WTC11 (cell line): ENCODE measurements around the gene OR5AU1. TPM values are rescaled to one million over a fixed set of nuclear protein-coding genes. Genes with fewer than 3 reads are reported as not detected.

Source experiments
- ATAC-seq: fragments of 200-7000 bp; cut with Tn5 transposase; 2 replicates; pipeline ENCODE4 v1.10.0; 2021; ENCODE audit warnings: mild to moderate bottlenecking, moderate library complexity
- CTCF ChIA-PET: fragments of 300-600 bp; sonication (Branson Sonifier 250); formaldehyde crosslinking; loops from one replicate; lab custom pipeline; 2021; ENCODE audit warnings: antibody characterized with exemption; lab: Charles Lee
- POLR2A ChIA-PET: fragments of 350-600 bp; sonication (Branson Sonifier 250); formaldehyde crosslinking; loops from one replicate; lab custom pipeline; 2021; ENCODE audit warnings: antibody characterized with exemption; lab: Charles Lee
- DNase-seq: peaks from one replicate; pipeline ENCODE4 v3.0.0; 2021; ENCODE audit warnings: low spot score
- H3K27ac Mint-ChIP-seq: 2 replicates; pipeline ENCODE4 v1.8.0; 2021; ENCODE audit warnings: mixed read lengths
- H3K27me3 Mint-ChIP-seq: 2 replicates; pipeline ENCODE4 v1.8.0; 2021; ENCODE audit warnings: low read depth, mild to moderate bottlenecking, moderate library complexity, mixed read lengths
- H3K36me3 Mint-ChIP-seq: 2 replicates; pipeline ENCODE4 v1.8.0; 2021; ENCODE audit warnings: mixed read lengths
- H3K4me1 Mint-ChIP-seq: 2 replicates; pipeline ENCODE4 v1.8.0; 2022; ENCODE audit warnings: mixed read lengths
- H3K4me3 Mint-ChIP-seq: 2 replicates; pipeline ENCODE4 v1.8.0; 2021; ENCODE audit warnings: mild to moderate bottlenecking, moderate library complexity, mixed read lengths
- H3K9me3 Mint-ChIP-seq: 2 replicates; pipeline ENCODE4 v1.8.0; 2021; ENCODE audit warnings: mixed read lengths
- ATF1 ChIP-seq: sonication (generic); formaldehyde crosslinking; IDR thresholded peaks from 2 replicates; pipeline ENCODE4 v1.8.1; 2023; ENCODE audit warnings: mild to moderate bottlenecking, moderate library complexity, missing genetic modification reagents
- CBFB ChIP-seq: sonication (generic); formaldehyde crosslinking; IDR thresholded peaks from 2 replicates; pipeline ENCODE4 v1.8.1; 2022; ENCODE audit warnings: mild to moderate bottlenecking, low read depth, missing genetic modification reagents
- CREM ChIP-seq: sonication (generic); formaldehyde crosslinking; IDR thresholded peaks from 2 replicates; pipeline ENCODE4 v1.8.1; 2022; ENCODE audit warnings: mild to moderate bottlenecking, missing genetic modification reagents, moderate library complexity
- ELF4 ChIP-seq: sonication (generic); formaldehyde crosslinking; IDR thresholded peaks from 2 replicates; pipeline ENCODE4 v1.8.1; 2022; ENCODE audit warnings: low read depth, mild to moderate bottlenecking, moderate library complexity, missing genetic modification reagents
- EMX1 ChIP-seq: fragments of 250-450 bp; sonication (Bioruptor Pico); IDR thresholded peaks from 2 replicates; pipeline ENCODE4 v1.8.0; 2021; ENCODE audit warnings: mild to moderate bottlenecking
- FOXJ3 ChIP-seq: sonication (generic); formaldehyde crosslinking; IDR thresholded peaks from 2 replicates; pipeline ENCODE4 v1.9.0; 2021; ENCODE audit warnings: missing genetic modification reagents, mild to moderate bottlenecking, borderline replicate concordance
- FOXP1 ChIP-seq: sonication (generic); formaldehyde crosslinking; IDR thresholded peaks from 2 replicates; pipeline ENCODE4 v1.8.0; 2022; ENCODE audit warnings: missing genetic modification reagents, mild to moderate bottlenecking, moderate library complexity, borderline replicate concordance
- JUN ChIP-seq: sonication (generic); formaldehyde crosslinking; IDR thresholded peaks from 2 replicates; pipeline ENCODE4 v1.8.0; 2023; ENCODE audit warnings: mild to moderate bottlenecking, missing genetic modification reagents
- NFE2L1 ChIP-seq: sonication (generic); formaldehyde crosslinking; IDR thresholded peaks from 2 replicates; pipeline ENCODE4 v1.8.1; 2023; ENCODE audit warnings: missing genetic modification reagents
- NFYB ChIP-seq: sonication (generic); formaldehyde crosslinking; conservative IDR thresholded peaks from 2 replicates; pipeline ENCODE4 v1.8.0; 2022; ENCODE audit warnings: low read depth, missing genetic modification reagents
- RELA ChIP-seq: sonication (generic); formaldehyde crosslinking; IDR thresholded peaks from 2 replicates; pipeline ENCODE4 v1.8.1; 2022; ENCODE audit warnings: missing genetic modification reagents, mild to moderate bottlenecking, borderline replicate concordance
- RORB ChIP-seq: fragments of 250-450 bp; sonication (Bioruptor Pico); IDR thresholded peaks from 2 replicates; pipeline ENCODE4 v1.9.0; 2021; ENCODE audit warnings: mild to moderate bottlenecking
- SMAD3 ChIP-seq: sonication (generic); formaldehyde crosslinking; IDR thresholded peaks from 2 replicates; pipeline ENCODE4 v1.8.0; 2022; ENCODE audit warnings: missing genetic modification reagents, mild to moderate bottlenecking, borderline replicate concordance
- TCF7 ChIP-seq: sonication (generic); formaldehyde crosslinking; IDR thresholded peaks from 2 replicates; pipeline ENCODE4 v1.8.0; 2022; ENCODE audit warnings: mild to moderate bottlenecking, low read depth, missing genetic modification reagents, moderate library complexity
- TEAD1 ChIP-seq: sonication (generic); formaldehyde crosslinking; IDR thresholded peaks from 2 replicates; pipeline ENCODE4 v1.8.0; 2022; ENCODE audit warnings: mild to moderate bottlenecking, missing genetic modification reagents
- ZNF121 ChIP-seq: sonication (generic); formaldehyde crosslinking; IDR thresholded peaks from 2 replicates; pipeline ENCODE4 v1.8.0; 2023; ENCODE audit warnings: missing genetic modification reagents
- ZNF416 ChIP-seq: fragments of 250-450 bp; sonication (Bioruptor Pico); IDR thresholded peaks from 2 replicates; pipeline ENCODE4 v1.9.0; 2021; ENCODE audit warnings: mild to moderate bottlenecking, inconsistent platforms
- ZNF423 ChIP-seq: fragments of 250-450 bp; sonication (Bioruptor Pico); IDR thresholded peaks from 2 replicates; pipeline ENCODE4 v2.1.2; 2022; ENCODE audit warnings: mild to moderate bottlenecking, moderate library complexity
- total RNA-seq: library from RNA; stranded (reverse); gene quantifications from 3 replicates; pipeline ENCODE4 v1.2.3, GENCODE V29; 2021
- TF ChIP-seq, protein P1 (sequence below): sonication (generic); formaldehyde crosslinking; IDR thresholded peaks from 2 replicates; pipeline ENCODE4 v1.8.0; 2022; ENCODE audit warnings: mild to moderate bottlenecking, missing genetic modification reagents
- TF ChIP-seq, protein P2 (sequence below): sonication (generic); formaldehyde crosslinking; IDR thresholded peaks from 2 replicates; pipeline ENCODE4 v1.8.1; 2022; ENCODE audit warnings: low read depth, missing genetic modification reagents, borderline replicate concordance
- TF ChIP-seq, protein P3 (sequence below): sonication (generic); formaldehyde crosslinking; IDR thresholded peaks from 2 replicates; pipeline ENCODE4 v1.8.0; 2023; ENCODE audit warnings: mild to moderate bottlenecking, missing genetic modification reagents
- TF ChIP-seq, protein P4 (sequence below): sonication (generic); formaldehyde crosslinking; IDR thresholded peaks from 2 replicates; pipeline ENCODE4 v1.8.1; 2022; ENCODE audit warnings: mild to moderate bottlenecking, missing genetic modification reagents, moderate library complexity, borderline replicate concordance
- TF ChIP-seq, protein P5 (sequence below): sonication (generic); formaldehyde crosslinking; IDR thresholded peaks from 2 replicates; pipeline ENCODE4 v1.8.0; 2022; ENCODE audit warnings: mild to moderate bottlenecking, missing genetic modification reagents
- TF ChIP-seq, protein P6 (sequence below): fragments of 200-600 bp; IDR thresholded peaks from 2 replicates; pipeline ENCODE4 v1.8.0; 2022; ENCODE audit warnings: antibody characterized with exemption
- TF ChIP-seq, protein P7 (sequence below): sonication (generic); formaldehyde crosslinking; IDR thresholded peaks from 2 replicates; pipeline ENCODE4 v1.8.0; 2022; ENCODE audit warnings: mild to moderate bottlenecking, missing genetic modification reagents

OR5AU1 gene
- total RNA-seq, 1 experiment from 2014 or later = not detected

DNA sequence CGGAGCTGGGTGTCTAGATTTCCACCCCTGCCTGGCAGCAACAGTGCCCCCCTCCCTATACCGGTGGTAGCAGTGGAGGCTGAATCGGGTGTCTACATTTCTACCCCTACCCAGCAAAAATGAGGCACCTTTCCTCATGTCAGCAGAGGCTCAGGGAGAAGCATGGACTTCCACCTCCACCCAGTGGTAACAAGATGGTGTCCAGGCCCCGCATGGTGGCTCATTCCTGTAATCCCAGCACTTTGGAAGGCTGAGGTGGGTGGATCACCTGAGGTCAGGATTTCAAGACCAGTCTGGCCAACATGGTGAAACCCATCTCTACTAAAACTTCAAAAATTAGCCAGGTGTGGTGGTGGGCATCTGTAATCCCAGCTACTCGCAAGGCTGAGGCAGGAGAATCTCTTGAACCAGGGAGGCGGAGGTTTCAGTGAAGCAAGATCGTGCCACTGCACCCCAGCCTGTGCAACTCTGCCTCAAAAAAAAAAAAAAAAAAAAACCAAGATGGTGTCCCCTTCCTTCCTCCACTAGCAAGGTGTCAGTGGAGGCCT, 35.5 kb upstream of the OR5AU1 start:
- ATAC-seq = no peak
- TF ChIP-seq TEAD1 (CRISPR knock-in tag) = no peak
- TF ChIP-seq ZNF416 (CRISPR knock-in tag) = no peak
- no peak for TF ChIP-seq JUN
- no peak for TF ChIP-seq ATF1 (CRISPR knock-in tag)
- TF ChIP-seq, protein P1, sequence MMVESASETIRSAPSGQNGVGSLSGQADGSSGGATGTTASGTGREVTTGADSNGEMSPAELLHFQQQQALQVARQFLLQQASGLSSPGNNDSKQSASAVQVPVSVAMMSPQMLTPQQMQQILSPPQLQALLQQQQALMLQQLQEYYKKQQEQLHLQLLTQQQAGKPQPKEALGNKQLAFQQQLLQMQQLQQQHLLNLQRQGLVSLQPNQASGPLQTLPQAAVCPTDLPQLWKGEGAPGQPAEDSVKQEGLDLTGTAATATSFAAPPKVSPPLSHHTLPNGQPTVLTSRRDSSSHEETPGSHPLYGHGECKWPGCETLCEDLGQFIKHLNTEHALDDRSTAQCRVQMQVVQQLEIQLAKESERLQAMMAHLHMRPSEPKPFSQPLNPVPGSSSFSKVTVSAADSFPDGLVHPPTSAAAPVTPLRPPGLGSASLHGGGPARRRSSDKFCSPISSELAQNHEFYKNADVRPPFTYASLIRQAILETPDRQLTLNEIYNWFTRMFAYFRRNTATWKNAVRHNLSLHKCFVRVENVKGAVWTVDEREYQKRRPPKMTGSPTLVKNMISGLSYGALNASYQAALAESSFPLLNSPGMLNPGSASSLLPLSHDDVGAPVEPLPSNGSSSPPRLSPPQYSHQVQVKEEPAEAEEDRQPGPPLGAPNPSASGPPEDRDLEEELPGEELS (CRISPR knock-in tag) = no peak
- TF ChIP-seq, protein P2, sequence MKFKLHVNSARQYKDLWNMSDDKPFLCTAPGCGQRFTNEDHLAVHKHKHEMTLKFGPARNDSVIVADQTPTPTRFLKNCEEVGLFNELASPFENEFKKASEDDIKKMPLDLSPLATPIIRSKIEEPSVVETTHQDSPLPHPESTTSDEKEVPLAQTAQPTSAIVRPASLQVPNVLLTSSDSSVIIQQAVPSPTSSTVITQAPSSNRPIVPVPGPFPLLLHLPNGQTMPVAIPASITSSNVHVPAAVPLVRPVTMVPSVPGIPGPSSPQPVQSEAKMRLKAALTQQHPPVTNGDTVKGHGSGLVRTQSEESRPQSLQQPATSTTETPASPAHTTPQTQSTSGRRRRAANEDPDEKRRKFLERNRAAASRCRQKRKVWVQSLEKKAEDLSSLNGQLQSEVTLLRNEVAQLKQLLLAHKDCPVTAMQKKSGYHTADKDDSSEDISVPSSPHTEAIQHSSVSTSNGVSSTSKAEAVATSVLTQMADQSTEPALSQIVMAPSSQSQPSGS (CRISPR knock-in tag) = no peak
- TF ChIP-seq EMX1 (CRISPR knock-in tag) = no peak
- TF ChIP-seq, protein P3, sequence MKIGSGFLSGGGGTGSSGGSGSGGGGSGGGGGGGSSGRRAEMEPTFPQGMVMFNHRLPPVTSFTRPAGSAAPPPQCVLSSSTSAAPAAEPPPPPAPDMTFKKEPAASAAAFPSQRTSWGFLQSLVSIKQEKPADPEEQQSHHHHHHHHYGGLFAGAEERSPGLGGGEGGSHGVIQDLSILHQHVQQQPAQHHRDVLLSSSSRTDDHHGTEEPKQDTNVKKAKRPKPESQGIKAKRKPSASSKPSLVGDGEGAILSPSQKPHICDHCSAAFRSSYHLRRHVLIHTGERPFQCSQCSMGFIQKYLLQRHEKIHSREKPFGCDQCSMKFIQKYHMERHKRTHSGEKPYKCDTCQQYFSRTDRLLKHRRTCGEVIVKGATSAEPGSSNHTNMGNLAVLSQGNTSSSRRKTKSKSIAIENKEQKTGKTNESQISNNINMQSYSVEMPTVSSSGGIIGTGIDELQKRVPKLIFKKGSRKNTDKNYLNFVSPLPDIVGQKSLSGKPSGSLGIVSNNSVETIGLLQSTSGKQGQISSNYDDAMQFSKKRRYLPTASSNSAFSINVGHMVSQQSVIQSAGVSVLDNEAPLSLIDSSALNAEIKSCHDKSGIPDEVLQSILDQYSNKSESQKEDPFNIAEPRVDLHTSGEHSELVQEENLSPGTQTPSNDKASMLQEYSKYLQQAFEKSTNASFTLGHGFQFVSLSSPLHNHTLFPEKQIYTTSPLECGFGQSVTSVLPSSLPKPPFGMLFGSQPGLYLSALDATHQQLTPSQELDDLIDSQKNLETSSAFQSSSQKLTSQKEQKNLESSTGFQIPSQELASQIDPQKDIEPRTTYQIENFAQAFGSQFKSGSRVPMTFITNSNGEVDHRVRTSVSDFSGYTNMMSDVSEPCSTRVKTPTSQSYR (CRISPR knock-in tag) = no peak
- no peak for TF ChIP-seq CREM (CRISPR knock-in tag)
- TF ChIP-seq FOXJ3 (CRISPR knock-in tag) = no peak
- no peak for TF ChIP-seq ELF4 (CRISPR knock-in tag)
- no peak for TF ChIP-seq TCF7 (CRISPR knock-in tag)
- no peak for TF ChIP-seq SMAD3 (CRISPR knock-in tag)
- no peak for TF ChIP-seq CBFB (CRISPR knock-in tag)
- no peak for TF ChIP-seq RELA (CRISPR knock-in tag)
- TF ChIP-seq FOXP1 (CRISPR knock-in tag) = no peak
- no peak for TF ChIP-seq RORB
- TF ChIP-seq, protein P4, sequence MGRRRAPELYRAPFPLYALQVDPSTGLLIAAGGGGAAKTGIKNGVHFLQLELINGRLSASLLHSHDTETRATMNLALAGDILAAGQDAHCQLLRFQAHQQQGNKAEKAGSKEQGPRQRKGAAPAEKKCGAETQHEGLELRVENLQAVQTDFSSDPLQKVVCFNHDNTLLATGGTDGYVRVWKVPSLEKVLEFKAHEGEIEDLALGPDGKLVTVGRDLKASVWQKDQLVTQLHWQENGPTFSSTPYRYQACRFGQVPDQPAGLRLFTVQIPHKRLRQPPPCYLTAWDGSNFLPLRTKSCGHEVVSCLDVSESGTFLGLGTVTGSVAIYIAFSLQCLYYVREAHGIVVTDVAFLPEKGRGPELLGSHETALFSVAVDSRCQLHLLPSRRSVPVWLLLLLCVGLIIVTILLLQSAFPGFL (CRISPR knock-in tag) = no peak
- Mint-ChIP-seq H3K27me3 (peaks cover 5% of the 10 kb centered on the region), H3K36me3 (no peaks in the 10 kb centered on the region), H3K9me3 (peaks cover 4% of the 10 kb centered on the region), H3K27ac (peak overlapping the region; percentile 22; the same call in 1 of the 2 replicates), H3K4me1 (peaks cover 29% of the 10 kb centered on the region), H3K4me3 (peak overlapping the region; percentile 47)
- POLR2A ChIA-PET = interaction anchor here (0.7 kb wide), 2 partner anchors 9 to 206 kb away, joined by 4 to 6 read pairs; no protein-coding TSS in a partner anchor
- DNase-seq = no peak
- CTCF ChIA-PET = interaction anchor here (0.9 to 2.0 kb wide), 5 partner anchors 84 to 123 kb away, joined by 3 to 6 read pairs (median 3); no protein-coding TSS in a partner anchor

DNA sequence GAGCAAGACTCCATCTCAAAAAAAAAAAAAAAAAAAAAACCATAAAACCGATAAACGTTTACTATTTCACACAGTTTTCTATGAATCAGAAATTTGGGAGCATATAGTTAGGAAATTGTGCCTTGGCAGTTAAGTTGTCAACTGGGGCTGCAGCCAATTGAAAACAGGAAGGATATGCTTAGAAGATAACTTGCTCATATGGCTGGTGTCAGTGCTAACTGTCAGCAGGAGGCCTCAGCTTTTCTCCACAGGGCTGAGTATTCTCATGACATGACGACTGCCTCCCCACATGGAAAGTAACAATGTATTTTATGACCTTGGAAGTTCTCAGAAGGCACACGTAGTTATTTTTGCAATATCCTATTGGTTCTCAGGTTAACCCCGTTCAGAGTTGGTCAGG, 29.6 kb upstream of the OR5AU1 start:
- no peaks in the 10 kb centered on the region for H3K4me1 Mint-ChIP-seq
- ChIA-PET POLR2A (no interaction called here), CTCF (no interaction called here)
- ATAC-seq = no peak
- H3K9me3 Mint-ChIP-seq = peaks cover 27% of the 10 kb centered on the region
- H3K27me3 Mint-ChIP-seq = no peaks in the 10 kb centered on the region
- H3K36me3 Mint-ChIP-seq = no peaks in the 10 kb centered on the region
- no peak overlapping the region for H3K4me3 Mint-ChIP-seq
- DNase-seq = no peak
- no peak overlapping the region for H3K27ac Mint-ChIP-seq
- TF ChIP-seq ZNF423 (CRISPR knock-in tag) = no peak
- TF ChIP-seq, protein P5, sequence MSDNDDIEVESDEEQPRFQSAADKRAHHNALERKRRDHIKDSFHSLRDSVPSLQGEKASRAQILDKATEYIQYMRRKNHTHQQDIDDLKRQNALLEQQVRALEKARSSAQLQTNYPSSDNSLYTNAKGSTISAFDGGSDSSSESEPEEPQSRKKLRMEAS = no peak
- TF ChIP-seq NFYB = no peak
- TF ChIP-seq NFE2L1 (CRISPR knock-in tag) = no peak
- TF ChIP-seq, protein P6, sequence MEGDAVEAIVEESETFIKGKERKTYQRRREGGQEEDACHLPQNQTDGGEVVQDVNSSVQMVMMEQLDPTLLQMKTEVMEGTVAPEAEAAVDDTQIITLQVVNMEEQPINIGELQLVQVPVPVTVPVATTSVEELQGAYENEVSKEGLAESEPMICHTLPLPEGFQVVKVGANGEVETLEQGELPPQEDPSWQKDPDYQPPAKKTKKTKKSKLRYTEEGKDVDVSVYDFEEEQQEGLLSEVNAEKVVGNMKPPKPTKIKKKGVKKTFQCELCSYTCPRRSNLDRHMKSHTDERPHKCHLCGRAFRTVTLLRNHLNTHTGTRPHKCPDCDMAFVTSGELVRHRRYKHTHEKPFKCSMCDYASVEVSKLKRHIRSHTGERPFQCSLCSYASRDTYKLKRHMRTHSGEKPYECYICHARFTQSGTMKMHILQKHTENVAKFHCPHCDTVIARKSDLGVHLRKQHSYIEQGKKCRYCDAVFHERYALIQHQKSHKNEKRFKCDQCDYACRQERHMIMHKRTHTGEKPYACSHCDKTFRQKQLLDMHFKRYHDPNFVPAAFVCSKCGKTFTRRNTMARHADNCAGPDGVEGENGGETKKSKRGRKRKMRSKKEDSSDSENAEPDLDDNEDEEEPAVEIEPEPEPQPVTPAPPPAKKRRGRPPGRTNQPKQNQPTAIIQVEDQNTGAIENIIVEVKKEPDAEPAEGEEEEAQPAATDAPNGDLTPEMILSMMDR = no peak
- no peak for TF ChIP-seq ZNF121
- TF ChIP-seq, protein P7, sequence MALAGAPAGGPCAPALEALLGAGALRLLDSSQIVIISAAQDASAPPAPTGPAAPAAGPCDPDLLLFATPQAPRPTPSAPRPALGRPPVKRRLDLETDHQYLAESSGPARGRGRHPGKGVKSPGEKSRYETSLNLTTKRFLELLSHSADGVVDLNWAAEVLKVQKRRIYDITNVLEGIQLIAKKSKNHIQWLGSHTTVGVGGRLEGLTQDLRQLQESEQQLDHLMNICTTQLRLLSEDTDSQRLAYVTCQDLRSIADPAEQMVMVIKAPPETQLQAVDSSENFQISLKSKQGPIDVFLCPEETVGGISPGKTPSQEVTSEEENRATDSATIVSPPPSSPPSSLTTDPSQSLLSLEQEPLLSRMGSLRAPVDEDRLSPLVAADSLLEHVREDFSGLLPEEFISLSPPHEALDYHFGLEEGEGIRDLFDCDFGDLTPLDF (CRISPR knock-in tag) = no peak
